ENCODE measurements around the gene IL21R. TPM values are rescaled to one million over a fixed set of nuclear protein-coding genes. Genes with fewer than 3 reads are reported as not detected.

IL21R gene
- total and polyA plus RNA-seq, 3 donors from 2014 or later, result 0.31 to 2.3 (median 0.87) TPM

- intact Hi-C loops (cut with DNase I; ENCODE audit: low total_unique reads), result no loop called here
- Histone ChIP-seq H3K4me3 (no peak overlapping the region), H3K27me3 (no peaks in the 10 kb centered on the region), H3K4me1 (no peaks in the 10 kb centered on the region), H3K27ac (no peak overlapping the region), H3K36me3 (ENCODE audit: low read depth, missing control alignments) (no peaks in the 10 kb centered on the region), H3K9me3 (no peaks in the 10 kb centered on the region)
- TF ChIP-seq POLR2A (IDR thresholded peaks at IDR 0.05), result no peak
- no peak for DNase-seq
- WGBS, 2 donors, result 88 to 93% methylated on average over 2 of the region's 2 CpGs
These were observed 12.0 kb downstream of the IL21R start for GRCh38 chr16:27413956-27414355.

GRCh38 chr16:27414788-27415431 lies 12.9 kb downstream of the IL21R start:
- intact Hi-C loops (cut with DNase I; ENCODE audit: low total_unique reads), result no loop called here
- Histone ChIP-seq H3K36me3 (ENCODE audit: low read depth, missing control alignments) (no peaks in the 10 kb centered on the region), H3K9me3 (no peaks in the 10 kb centered on the region), H3K4me3 (no peak overlapping the region), H3K4me1 (no peaks in the 10 kb centered on the region), H3K27me3 (no peaks in the 10 kb centered on the region), H3K27ac (no peak overlapping the region)
- TF ChIP-seq CTCF (IDR thresholded peaks at IDR 0.05), result no peak
- WGBS, 2 donors, result 80 to 85% methylated on average over 6 of the region's 6 CpGs
- no peak for DNase-seq

- intact Hi-C loops (cut with DNase I; ENCODE audit: low total_unique reads), result no loop called here
- no peak for DNase-seq
- no peak for TF ChIP-seq CTCF (IDR thresholded peaks at IDR 0.05)
- no peak for TF ChIP-seq POLR2A (IDR thresholded peaks at IDR 0.05)
- Histone ChIP-seq H3K36me3 (ENCODE audit: low read depth, missing control alignments) (no peaks in the 10 kb centered on the region), H3K27me3 (no peaks in the 10 kb centered on the region), H3K4me1 (no peaks in the 10 kb centered on the region), H3K4me3 (no peak overlapping the region), H3K27ac (no peak overlapping the region), H3K9me3 (no peaks in the 10 kb centered on the region)
- 81 to 83% methylated on average over 4 of the region's 4 CpGs for WGBS, 2 donors
These were observed 15.2 kb downstream of the IL21R start for GRCh38 chr16:27417047-27417671.

GRCh38 chr16:27421961-27422740 lies 20.2 kb downstream of the IL21R start:
- TF ChIP-seq POLR2A (IDR thresholded peaks at IDR 0.05) (no peak), CTCF (IDR thresholded peaks at IDR 0.05) (no peak)
- intact Hi-C loops (cut with DNase I; ENCODE audit: low total_unique reads), result no loop called here

GRCh38 chr16:27424772-27425498 lies 23.0 kb downstream of the IL21R start:
- peak; percentile 2 for DNase-seq
- no peak overlapping the region for H3K4me3 ChIP-seq
- TF ChIP-seq POLR2A (IDR thresholded peaks at IDR 0.05), result no peak
- TF ChIP-seq CTCF (IDR thresholded peaks at IDR 0.05), result no peak
- no peaks in the 10 kb centered on the region for H3K27me3 ChIP-seq
- no peak overlapping the region for H3K27ac ChIP-seq
- no peaks in the 10 kb centered on the region for H3K4me1 ChIP-seq
- H3K36me3 ChIP-seq (ENCODE audit: low read depth, missing control alignments), result no peaks in the 10 kb centered on the region
- no peaks in the 10 kb centered on the region for H3K9me3 ChIP-seq
- intact Hi-C loops (cut with DNase I; ENCODE audit: low total_unique reads), result no loop called here
- 84 to 89% methylated on average over 10 of the region's 10 CpGs for WGBS, 2 donors

More at GRCh38 chr16:27421961-27422740, 20.2 kb downstream of the IL21R start:
- no peaks in the 10 kb centered on the region for H3K9me3 ChIP-seq
- no peak for DNase-seq
- H3K27ac ChIP-seq, result no peak overlapping the region
- no peaks in the 10 kb centered on the region for H3K4me1 ChIP-seq
- no peaks in the 10 kb centered on the region for H3K36me3 ChIP-seq (ENCODE audit: low read depth, missing control alignments)
- no peak overlapping the region for H3K4me3 ChIP-seq
- no peaks in the 10 kb centered on the region for H3K27me3 ChIP-seq
